HepG2 (cell line): Measurements from ENCODE around the gene SLC26A3.

Experiments used
- BCL6 ChIP-seq: IDR thresholded peaks from 2 replicates; pipeline ENCODE4 v1.6.1; 2016; ENCODE audit warnings: missing genetic modification reagents, missing compliant biosample characterization
- TF ChIP-seq, protein P1 (sequence below): sonication (generic); formaldehyde crosslinking; IDR thresholded peaks from 2 replicates; pipeline ENCODE4 v1.4.0; 2020; ENCODE audit warnings: missing genetic modification reagents, mild to moderate bottlenecking, borderline replicate concordance

GRCh38 chr7:107850216-107850615 lies 47.2 kb upstream of the SLC26A3 start:
- TF ChIP-seq BCL6 (CRISPR knock-in tag): no peak
- TF ChIP-seq, protein P1, sequence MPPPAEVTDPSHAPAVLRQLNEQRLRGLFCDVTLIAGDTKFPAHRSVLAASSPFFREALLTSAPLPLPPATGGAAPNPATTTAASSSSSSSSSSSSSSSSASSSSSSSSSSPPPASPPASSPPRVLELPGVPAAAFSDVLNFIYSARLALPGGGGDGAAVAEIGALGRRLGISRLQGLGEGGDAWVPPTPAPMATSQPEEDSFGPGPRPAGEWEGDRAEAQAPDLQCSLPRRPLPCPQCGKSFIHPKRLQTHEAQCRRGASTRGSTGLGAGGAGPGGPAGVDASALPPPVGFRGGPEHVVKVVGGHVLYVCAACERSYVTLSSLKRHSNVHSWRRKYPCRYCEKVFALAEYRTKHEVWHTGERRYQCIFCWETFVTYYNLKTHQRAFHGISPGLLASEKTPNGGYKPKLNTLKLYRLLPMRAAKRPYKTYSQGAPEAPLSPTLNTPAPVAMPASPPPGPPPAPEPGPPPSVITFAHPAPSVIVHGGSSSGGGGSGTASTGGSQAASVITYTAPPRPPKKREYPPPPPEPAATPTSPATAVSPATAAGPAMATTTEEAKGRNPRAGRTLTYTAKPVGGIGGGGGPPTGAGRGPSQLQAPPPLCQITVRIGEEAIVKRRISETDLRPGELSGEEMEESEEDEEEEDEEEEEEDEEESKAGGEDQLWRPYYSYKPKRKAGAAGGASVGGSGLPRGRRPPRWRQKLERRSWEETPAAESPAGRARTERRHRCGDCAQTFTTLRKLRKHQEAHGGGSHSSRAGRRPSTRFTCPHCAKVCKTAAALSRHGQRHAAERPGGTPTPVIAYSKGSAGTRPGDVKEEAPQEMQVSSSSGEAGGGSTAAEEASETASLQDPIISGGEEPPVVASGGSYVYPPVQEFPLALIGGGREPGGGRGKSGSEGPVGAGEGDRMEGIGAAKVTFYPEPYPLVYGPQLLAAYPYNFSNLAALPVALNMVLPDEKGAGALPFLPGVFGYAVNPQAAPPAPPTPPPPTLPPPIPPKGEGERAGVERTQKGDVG (CRISPR knock-in tag): no peak
